ENCODE measurements around the gene ID2. TPM values are rescaled to one million over a fixed set of nuclear protein-coding genes. Genes with fewer than 3 reads are reported as not detected.

ID2 gene
- total and polyA plus RNA-seq, 2 donors (not counting 1 experiment from before 2014, with no cell fraction given) = 15.0 to 25.9 TPM

- Histone ChIP-seq H3K9ac (ENCODE audit: low read length) (no peak overlapping the region), H3K36me3 (replicated peaks in 1 of 2; ENCODE audit: control extremely low read depth in 1 of 2, control insufficient read depth in 1 of 2, extremely low read depth in 1 of 2, insufficient read depth in 2 of 2, low read length in 1 of 2) (no peaks in the 10 kb centered on the region), H3K9me3 (ENCODE audit: control extremely low read depth in 1 of 3, control insufficient read depth in 2 of 3, insufficient read depth in 1 of 3, low read length in 2 of 3) (no peaks in the 10 kb centered on the region), H3K79me2 (ENCODE audit: control insufficient read depth, insufficient read depth, low read length) (no peaks in the 10 kb centered on the region), H3K4me3 (ENCODE audit: control extremely low read depth in 1 of 5, extremely low read depth in 1 of 5, insufficient read depth in 1 of 5, low read depth in 2 of 5, low read length in 4 of 5) (no peak overlapping the region), H3K27me3 (replicated peaks in 1 of 4; ENCODE audit: control extremely low read depth in 1 of 4, control insufficient read depth in 3 of 4, insufficient read depth in 4 of 4, low read length in 3 of 4) (no peaks in the 10 kb centered on the region), H3K4me1 (ENCODE audit: control insufficient read depth in 2 of 2, insufficient read depth in 2 of 2, low read length in 2 of 2) (peaks cover 4 to 8% of the 10 kb centered on the region in 2 donors), H4K20me1 (ENCODE audit: control insufficient read depth, insufficient read depth, low read length, poor library complexity, severe bottlenecking) (no peaks in the 10 kb centered on the region), H2AFZ (ENCODE audit: insufficient read depth, low read depth, low read length, poor library complexity, severe bottlenecking) (no peak overlapping the region), H3K4me2 (replicated peaks; ENCODE audit: low read depth, low read length, poor library complexity, severe bottlenecking) (no peak overlapping the region), H3K27ac (ENCODE audit: low read length in 2 of 2) (no peak overlapping the region)
- Mint-ChIP-seq H3K9me3 (ENCODE audit: insufficient read depth) (no peaks in the 10 kb centered on the region), H3K4me1 (peaks cover 9% of the 10 kb centered on the region), H3K4me3 (no peak overlapping the region), H3K27me3 (peaks cover 13% of the 10 kb centered on the region), H3K27ac (no peak overlapping the region)
- ChIA-PET CTCF (no interaction called here), POLR2A (no interaction called here)
- intact Hi-C loops (cut with micrococcal nuclease) = no loop called here
- WGBS (ENCODE audit: insufficient coverage) = 95% methylated on average over 14 of the region's 14 CpGs
- TF ChIP-seq, protein P1, sequence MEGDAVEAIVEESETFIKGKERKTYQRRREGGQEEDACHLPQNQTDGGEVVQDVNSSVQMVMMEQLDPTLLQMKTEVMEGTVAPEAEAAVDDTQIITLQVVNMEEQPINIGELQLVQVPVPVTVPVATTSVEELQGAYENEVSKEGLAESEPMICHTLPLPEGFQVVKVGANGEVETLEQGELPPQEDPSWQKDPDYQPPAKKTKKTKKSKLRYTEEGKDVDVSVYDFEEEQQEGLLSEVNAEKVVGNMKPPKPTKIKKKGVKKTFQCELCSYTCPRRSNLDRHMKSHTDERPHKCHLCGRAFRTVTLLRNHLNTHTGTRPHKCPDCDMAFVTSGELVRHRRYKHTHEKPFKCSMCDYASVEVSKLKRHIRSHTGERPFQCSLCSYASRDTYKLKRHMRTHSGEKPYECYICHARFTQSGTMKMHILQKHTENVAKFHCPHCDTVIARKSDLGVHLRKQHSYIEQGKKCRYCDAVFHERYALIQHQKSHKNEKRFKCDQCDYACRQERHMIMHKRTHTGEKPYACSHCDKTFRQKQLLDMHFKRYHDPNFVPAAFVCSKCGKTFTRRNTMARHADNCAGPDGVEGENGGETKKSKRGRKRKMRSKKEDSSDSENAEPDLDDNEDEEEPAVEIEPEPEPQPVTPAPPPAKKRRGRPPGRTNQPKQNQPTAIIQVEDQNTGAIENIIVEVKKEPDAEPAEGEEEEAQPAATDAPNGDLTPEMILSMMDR (IDR thresholded peaks at IDR 0.05) = no peak
- no peak for TF ChIP-seq EZH2 (IDR thresholded peaks at IDR 0.05; ENCODE audit: borderline replicate concordance, insufficient read depth, low read depth, low read length, poor library complexity, severe bottlenecking)
- DNase-seq (no peak), ATAC-seq (ENCODE audit: low read depth) (no peak)
Observed at GRCh38 chr2:8634466-8635172, 47.2 kb upstream of the ID2 start.

DNA sequence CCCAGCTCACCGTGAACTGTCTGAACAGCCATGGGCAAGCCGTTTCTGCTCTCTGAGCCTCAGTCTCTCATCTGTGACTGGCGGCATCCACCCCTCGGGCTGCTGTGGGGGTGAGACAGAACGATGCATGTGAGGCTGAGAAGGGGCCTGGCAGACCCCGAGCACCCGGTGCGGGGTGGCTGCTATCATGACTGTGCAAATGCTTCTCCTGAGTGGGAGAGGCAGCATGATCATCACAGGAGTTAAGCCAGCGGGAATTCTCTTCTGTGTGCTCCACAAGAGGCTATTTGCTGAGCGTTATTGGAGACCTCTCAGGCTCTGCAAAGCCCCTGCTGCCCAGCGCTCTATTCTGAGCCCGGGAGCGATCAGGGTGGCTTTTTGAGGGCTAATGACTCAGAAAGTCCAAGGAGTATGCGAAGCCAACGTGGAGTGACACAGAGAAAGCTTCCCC lies 45.8 kb upstream of the ID2 start:
- intact Hi-C loops (cut with micrococcal nuclease) = no loop called here
- ATAC-seq (ENCODE audit: low read depth) (no peak), DNase-seq (no peak)
- ChIA-PET CTCF (no interaction called here), POLR2A (no interaction called here)
- no peaks in the 10 kb centered on the region for H3K27me3 ChIP-seq (replicated peaks in 1 of 4; ENCODE audit: control extremely low read depth in 1 of 4, control insufficient read depth in 3 of 4, insufficient read depth in 4 of 4, low read length in 3 of 4)
- peaks cover 4 to 7% of the 10 kb centered on the region in 2 donors for H3K4me1 ChIP-seq (ENCODE audit: control insufficient read depth in 2 of 2, insufficient read depth in 2 of 2, low read length in 2 of 2)
- H3K27me3 Mint-ChIP-seq = peaks cover 14% of the 10 kb centered on the region
- H3K4me3 ChIP-seq (ENCODE audit: control extremely low read depth in 1 of 5, extremely low read depth in 1 of 5, insufficient read depth in 1 of 5, low read depth in 2 of 5, low read length in 4 of 5) = no peak overlapping the region
- no peaks in the 10 kb centered on the region for H3K36me3 ChIP-seq (replicated peaks in 1 of 2; ENCODE audit: control extremely low read depth in 1 of 2, control insufficient read depth in 1 of 2, extremely low read depth in 1 of 2, insufficient read depth in 2 of 2, low read length in 1 of 2)
- no peak overlapping the region for H3K27ac ChIP-seq (ENCODE audit: low read length in 2 of 2)
- H3K4me2 ChIP-seq (replicated peaks; ENCODE audit: low read depth, low read length, poor library complexity, severe bottlenecking) = no peak overlapping the region
- no peaks in the 10 kb centered on the region for H3K9me3 Mint-ChIP-seq (ENCODE audit: insufficient read depth)
- no peaks in the 10 kb centered on the region for H3K9me3 ChIP-seq (ENCODE audit: control extremely low read depth in 1 of 3, control insufficient read depth in 2 of 3, insufficient read depth in 1 of 3, low read length in 2 of 3)
- WGBS (ENCODE audit: insufficient coverage) = 97% methylated on average over 14 of the region's 15 CpGs
- no peak for TF ChIP-seq EZH2 (IDR thresholded peaks at IDR 0.05; ENCODE audit: borderline replicate concordance, insufficient read depth, low read depth, low read length, poor library complexity, severe bottlenecking)
- H4K20me1 ChIP-seq (ENCODE audit: control insufficient read depth, insufficient read depth, low read length, poor library complexity, severe bottlenecking) = no peaks in the 10 kb centered on the region
- H3K4me3 Mint-ChIP-seq = no peak overlapping the region
- H2AFZ ChIP-seq (ENCODE audit: insufficient read depth, low read depth, low read length, poor library complexity, severe bottlenecking) = no peak overlapping the region
- no peaks in the 10 kb centered on the region for H3K79me2 ChIP-seq (ENCODE audit: control insufficient read depth, insufficient read depth, low read length)
- no peak overlapping the region for H3K27ac Mint-ChIP-seq
- peaks cover 7% of the 10 kb centered on the region for H3K4me1 Mint-ChIP-seq
- H3K9ac ChIP-seq (ENCODE audit: low read length) = no peak overlapping the region

All from B cell (primary cell).